ENCODE results near the gene CACNA1C. TPM values are rescaled to one million over a fixed set of nuclear protein-coding genes. Genes with fewer than 3 reads are reported as not detected.

CACNA1C gene
- total and polyA plus RNA-seq, 2 of the 4 experiments (the other 2 are of a cell fraction), result 1.6 to 2.6 TPM

GRCh38 chr12:2301531-2302461 lies 249.0 kb downstream of the CACNA1C start:
- in situ Hi-C loops (cut with MboI; ENCODE audit: low sequenced_read_pairs), result no loop called here
- Histone ChIP-seq H4K20me1 (ENCODE audit: insufficient read depth, low read length) (peaks cover 4% of the 10 kb centered on the region; the same call in 1 of the 2 replicates), H4K91ac (ENCODE audit: insufficient read depth, low read depth, low read length) (peak overlapping the region; percentile 91), H3K79me1 (ENCODE audit: low read depth in 1 of 2, low read length in 2 of 2) (peaks cover 4 to 9% of the 10 kb centered on the region in 2 experiments; a peak in 2 of 4 replicates), H2BK20ac (ENCODE audit: low read depth, low read length) (peak overlapping the region; percentile 82), H3K56ac (ENCODE audit: extremely low read depth, insufficient read depth, low read length) (peak overlapping the region; percentile 72; the same call in 1 of the 2 replicates), H2BK15ac (ENCODE audit: low read depth, low read length) (peak overlapping the region; percentile 84; the same call in 2 of the 3 replicates), H3K4me2 (ENCODE audit: low read depth, low read length) (peak overlapping the region; percentile 18), H3K36me3 (ENCODE audit: control insufficient read depth, insufficient read depth, low read length) (no peaks in the 10 kb centered on the region), H2AK5ac (ENCODE audit: low read depth, low read length) (peak overlapping the region; percentile 80), H4K5ac (ENCODE audit: low read depth, low read length) (peak overlapping the region; percentile 62), H3K9ac (ENCODE audit: low read depth, low read length) (peak overlapping the region; percentile 35), H2BK5ac (ENCODE audit: low read depth, low read length, poor library complexity, severe bottlenecking) (peak overlapping the region; percentile 88), H3K9me1 (ENCODE audit: insufficient read depth, low read length) (peaks cover 14% of the 10 kb centered on the region), H3K4me1 (ENCODE audit: control insufficient read depth, insufficient read depth, low read length) (peaks cover 28% of the 10 kb centered on the region), H3K18ac (ENCODE audit: low read depth, low read length) (peak overlapping the region; percentile 75), H2AK9ac (replicated peaks; ENCODE audit: low read depth, low read length, poor library complexity) (peak overlapping the region; percentile 11), H3K4me3 (ENCODE audit: insufficient read depth, low read depth, low read length) (no peak overlapping the region), H3K14ac (replicated peaks; ENCODE audit: low read depth, low read length) (peak overlapping the region; percentile 56), H3K4ac (ENCODE audit: low read depth, low read length) (peak overlapping the region; percentile 89), H4K8ac (ENCODE audit: low read depth in 2 of 2, low read length in 2 of 2) (peak overlapping the region; percentile 34 to 61), H2BK120ac (ENCODE audit: low read depth, low read length) (peak overlapping the region; percentile 84), H3K27ac (ENCODE audit: insufficient read depth, low read length) (peak overlapping the region; percentile 87), H2AFZ (replicated peaks; ENCODE audit: low read length, poor library complexity) (peak overlapping the region; percentile 66), H3K23ac (ENCODE audit: low read depth, low read length) (peak overlapping the region; percentile 67), H3K9me3 (ENCODE audit: control insufficient read depth, insufficient read depth, low read length) (no peaks in the 10 kb centered on the region), H3K27me3 (ENCODE audit: control insufficient read depth, insufficient read depth, low read length) (no peaks in the 10 kb centered on the region)
- WGBS, 2 experiments (ENCODE audit: extremely low coverage in 2 of 2, insufficient read length in 1 of 2), result 50% methylated on average over 6 of the region's 14 CpGs; no CpG with 5 or more reads in 1 of the 2 experiments
- TF ChIP-seq FOS (IDR thresholded peaks at IDR 0.05; ENCODE audit: low read depth, low read length), result no peak
- peak; percentile 20; the same call in 1 of the 2 replicates for TF ChIP-seq MAZ (IDR thresholded peaks at IDR 0.05; ENCODE audit: borderline replicate concordance, low read depth, low read length)
- no peak for TF ChIP-seq MXI1 (IDR thresholded peaks at IDR 0.05; ENCODE audit: borderline replicate concordance, low read depth, low read length)
- no peak for TF ChIP-seq BHLHE40 (IDR thresholded peaks at IDR 0.05; ENCODE audit: low read depth, low read length)
- no peak for TF ChIP-seq CEBPB (IDR thresholded peaks at IDR 0.05; ENCODE audit: low read depth, low read length)
- TF ChIP-seq CTCF (conservative IDR thresholded peaks at IDR 0.05; ENCODE audit: low read depth, low read length), result no peak
- no peak for TF ChIP-seq CHD1 (IDR thresholded peaks at IDR 0.05; ENCODE audit: low read depth, low read length)
- dilution Hi-C loops (cut with HindIII; ENCODE audit: low sequenced_read_pairs, unreplicated experiment), result no loop called here
- ATAC-seq (ENCODE audit: low read depth) (peak; percentile 93), DNase-seq (peak; percentile 80)
- CTCF ChIA-PET, result no interaction called here
- intact Hi-C loops (cut with micrococcal nuclease), result loop anchor here (5.0 kb wide), 1 partner anchor 96 kb away; no protein-coding TSS in a partner anchor
- no TSS peak for BruUV-seq (replicated peaks)
- POLR2A ChIA-PET (ENCODE audit: unreplicated experiment), result no interaction called here

Data from IMR-90 (cell line).